ENCODE data around the gene SEPTIN2.
"Not testable (repeated sequence)": the region's sequence is repeated elsewhere in the genome, so short reads cannot be mapped to it uniquely, and the experiment has no call there.

SEPTIN2 gene

DNA sequence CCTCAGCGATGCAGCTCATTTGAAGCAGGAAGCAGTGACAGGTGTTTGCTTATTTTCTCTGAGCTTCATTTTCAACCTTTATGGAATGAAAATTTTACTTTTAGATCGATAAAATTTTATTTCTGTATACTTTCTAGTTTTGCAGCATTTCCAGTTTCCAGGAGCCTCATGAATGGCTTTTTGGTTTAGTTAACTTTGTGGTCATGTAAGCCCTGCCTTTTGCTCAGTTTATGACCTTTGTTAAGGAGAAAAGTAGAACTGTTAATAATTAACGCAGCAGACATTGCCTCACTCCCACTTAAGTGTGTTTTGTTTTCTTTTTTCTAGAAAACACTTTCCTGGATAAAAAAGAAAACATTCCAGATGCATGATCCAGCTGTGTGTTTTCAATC lies 35.9 kb downstream of the SEPTIN2 start:
- no peak for DNase-seq (ENCODE audit: low read depth)

GRCh38 chr2:241352227-241352626 lies 36.5 kb downstream of the SEPTIN2 start:
- DNase-seq (ENCODE audit: low read depth), result no peak

DNA sequence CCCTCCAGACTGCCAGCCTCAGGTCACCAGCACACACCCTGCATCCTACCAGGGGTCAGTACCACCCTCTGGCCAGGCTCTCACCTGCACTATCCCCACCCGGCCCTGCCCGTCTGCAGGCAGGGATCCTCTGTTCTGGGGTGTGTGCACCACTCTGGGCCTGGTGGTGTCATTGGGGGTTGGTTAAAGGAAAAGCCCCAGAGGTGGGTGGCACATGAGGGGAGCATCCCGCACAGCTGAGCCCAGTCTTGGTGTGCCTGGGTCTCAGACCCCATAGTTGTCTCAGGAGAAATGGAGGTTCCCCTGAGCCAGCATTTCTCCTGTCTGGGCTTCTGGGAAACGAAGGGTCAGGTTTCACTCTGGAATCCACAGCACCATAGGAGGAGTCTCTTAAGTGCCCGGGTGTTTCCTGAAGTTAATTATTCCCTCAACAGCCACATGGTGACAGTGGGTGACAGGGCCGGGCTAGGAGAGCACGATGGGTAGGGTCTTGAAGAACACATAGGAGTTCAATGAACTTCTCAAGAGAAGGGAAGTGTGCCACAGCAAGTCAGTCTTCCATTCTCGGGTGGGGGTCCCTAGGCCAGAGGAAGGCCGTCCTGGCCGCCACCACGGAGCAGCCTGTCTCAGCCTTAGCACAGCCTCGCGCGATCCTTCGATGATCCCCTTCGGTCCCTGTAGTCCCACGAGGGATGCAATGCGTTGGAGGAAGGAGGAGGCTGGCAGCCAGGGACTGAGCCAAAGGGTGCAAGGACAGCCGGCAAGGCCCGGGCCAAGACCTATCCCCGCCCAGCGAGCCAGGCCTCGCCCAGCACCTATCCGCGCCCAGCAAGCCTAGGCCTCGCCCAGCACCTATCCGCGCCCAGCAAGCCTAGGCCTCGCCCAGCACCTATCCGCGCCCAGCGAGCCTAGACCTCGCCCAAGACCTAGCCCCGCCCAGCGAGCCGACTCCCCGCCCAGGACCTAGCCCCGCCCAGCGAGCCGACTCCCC lies 39.2 kb downstream of the SEPTIN2 start:
- DNase-seq (ENCODE audit: low read depth), result peak; percentile 40

GRCh38 chr2:241355983-241356870 lies 40.5 kb downstream of the SEPTIN2 start, which contains the start of gene FARP2:
Gene FARP2 (plus strand): TSS chr2:241356285. CDS start chr2:241373108, 16,823 bp downstream.
- peak; percentile 93 for DNase-seq (ENCODE audit: low read depth)

DNA sequence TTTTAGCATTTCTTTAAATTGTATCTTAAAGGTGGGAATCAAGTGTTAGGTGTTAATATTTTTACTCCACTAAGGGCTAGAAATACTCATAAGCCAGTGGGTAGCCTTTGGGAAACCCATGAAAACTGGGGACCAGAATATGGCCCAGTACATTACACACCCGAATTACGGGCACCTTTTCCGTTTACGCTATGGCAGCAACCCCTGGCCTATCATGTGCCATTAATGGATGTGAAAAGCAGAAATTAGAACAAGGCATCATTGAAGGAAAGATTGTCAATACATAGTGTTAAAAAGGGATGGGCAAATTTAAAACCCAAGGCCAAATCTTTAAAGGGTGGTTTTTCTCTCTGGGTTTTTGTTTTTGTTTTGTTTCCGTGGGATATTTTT lies 41.1 kb downstream of the SEPTIN2 start:
- DNase-seq (ENCODE audit: low read depth), result no peak

- DNase-seq (ENCODE audit: low read depth), result no peak
These were observed 41.8 kb downstream of the SEPTIN2 start for GRCh38 chr2:241357531-241357930.

GRCh38 chr2:241358470-241358869 lies 42.7 kb downstream of the SEPTIN2 start:
- DNase-seq (ENCODE audit: low read depth), result no peak

GRCh38 chr2:241359481-241360045 lies 43.8 kb downstream of the SEPTIN2 start:
- no peak for DNase-seq (ENCODE audit: low read depth)

GRCh38 chr2:241363426-241363825 lies 47.7 kb downstream of the SEPTIN2 start:
- DNase-seq (ENCODE audit: low read depth), result no peak

GRCh38 chr2:241364781-241365180 lies 49.1 kb downstream of the SEPTIN2 start:
- DNase-seq (ENCODE audit: low read depth), result no peak

- no peak for DNase-seq (ENCODE audit: low read depth)
These were observed 51.0 kb downstream of the SEPTIN2 start for GRCh38 chr2:241366678-241367077.

DNA sequence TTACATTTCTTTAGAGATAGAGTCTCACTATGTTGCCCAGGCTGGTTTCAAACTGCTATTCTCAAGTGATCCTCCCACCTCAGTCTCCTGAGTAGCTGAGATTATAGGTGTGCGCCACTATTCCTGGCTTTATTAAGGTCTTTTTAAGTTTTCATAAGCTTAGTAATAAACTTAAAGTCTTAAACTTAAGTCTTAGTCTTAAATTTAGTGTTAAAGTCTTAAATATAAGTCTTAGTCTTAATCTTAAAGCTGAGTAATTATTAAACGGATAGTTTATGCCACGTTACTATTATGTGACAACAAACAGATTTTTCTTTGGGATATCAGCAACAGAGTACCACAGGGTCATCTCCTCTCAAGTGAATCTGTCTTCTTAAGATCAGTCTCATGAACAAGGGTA lies 52.9 kb downstream of the SEPTIN2 start:
- DNase-seq (ENCODE audit: low read depth), result no peak

GRCh38 chr2:241372361-241372992 lies 56.8 kb downstream of the SEPTIN2 start:
- no peak for DNase-seq (ENCODE audit: low read depth)

GRCh38 chr2:241373446-241373845 lies 57.7 kb downstream of the SEPTIN2 start:
- DNase-seq (ENCODE audit: low read depth), result no peak

GRCh38 chr2:241373906-241374305 lies 58.2 kb downstream of the SEPTIN2 start:
- DNase-seq (ENCODE audit: low read depth), result not testable (repeated sequence)

DNA sequence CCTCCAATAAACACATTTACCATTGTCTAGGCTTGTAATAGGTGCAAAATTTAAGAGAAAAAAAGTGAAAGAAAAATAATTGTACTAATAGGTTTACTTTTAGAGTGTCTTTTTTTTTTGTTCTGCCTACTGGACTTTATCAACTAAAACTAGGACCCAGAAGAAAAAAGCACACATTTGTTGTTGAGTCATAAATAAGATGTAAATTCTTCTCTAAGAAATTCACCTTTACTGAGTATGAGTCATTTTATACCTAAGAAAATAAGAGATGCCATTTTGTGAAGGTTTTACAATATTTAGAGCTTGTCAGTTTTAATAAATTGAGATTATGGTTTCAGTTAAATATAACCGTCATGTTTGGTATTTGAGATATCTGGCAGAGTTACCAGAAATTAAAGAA lies 59.6 kb downstream of the SEPTIN2 start:
- no peak for DNase-seq (ENCODE audit: low read depth)

GRCh38 chr2:241376808-241377207 lies 61.1 kb downstream of the SEPTIN2 start:
- DNase-seq (ENCODE audit: low read depth), result no peak

- DNase-seq (ENCODE audit: low read depth), result no peak
These were observed 63.1 kb downstream of the SEPTIN2 start for GRCh38 chr2:241378816-241379215.

- DNase-seq (ENCODE audit: low read depth), result no peak
These were observed 64.1 kb downstream of the SEPTIN2 start for GRCh38 chr2:241379481-241380480.

DNA sequence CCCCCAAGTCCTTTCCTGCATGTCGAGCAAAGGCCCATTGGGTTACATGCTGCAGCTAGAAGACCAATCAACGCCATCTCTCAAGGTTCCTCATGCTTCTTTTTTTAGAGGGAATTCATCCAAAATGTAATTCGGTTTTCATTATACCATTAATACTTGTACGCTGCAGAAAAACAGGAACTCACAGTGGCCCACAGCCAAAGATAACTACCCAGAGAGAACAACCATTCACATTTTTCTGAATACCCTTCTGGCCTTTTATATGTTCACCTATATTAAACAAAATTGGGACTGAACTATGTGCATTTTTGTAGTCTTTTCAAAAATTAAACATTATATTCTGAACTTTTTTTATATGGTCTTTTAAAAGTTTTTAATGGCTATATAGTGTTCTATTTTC lies 66.1 kb downstream of the SEPTIN2 start:
- DNase-seq (ENCODE audit: low read depth), result no peak

GRCh38 chr2:241385450-241385849 lies 69.7 kb downstream of the SEPTIN2 start:
- not testable (repeated sequence) for DNase-seq (ENCODE audit: low read depth)

Measured in stimulated activated CD8-positive, alpha-beta memory T cell treated with anti-CD3 and anti-CD28 coated beads, Interleukin-7, amount 100 ng/mL, for 24 hours (primary cell).